K562 (cell line): ENCODE data around the gene CLIP2. TPM values are rescaled to one million over a fixed set of nuclear protein-coding genes. Genes with fewer than 3 reads are reported as not detected.
"Not testable (repeated sequence)": the region's sequence is repeated elsewhere in the genome, so short reads cannot be mapped to it uniquely, and the experiment has no call there.

Experiments
- ATAC-seq: fragments of 200-7000 bp; cut with Tn5 transposase; 3 replicates; pipeline ENCODE4 v1.9.1; 2020; ENCODE audit warnings: moderate library complexity
- BruUV-seq: library from RNA; stranded (reverse); fragments of 400-500 nt; replicated peaks from 2 replicates; lab custom pipeline; 2021; lab: Mats Ljungman, UMichigan
- CTCF ChIA-PET: fragments of 300-600 bp; formaldehyde crosslinking; extraction: SDS; loops from one replicate; lab custom pipeline; 2021; ENCODE audit warnings: low intra/inter-chr PET ratio; lab: Yijun Ruan, JAX
- POLR2A ChIA-PET: fragments of 300-600, 350-650 bp; sonication (Branson Sonifier 250); formaldehyde crosslinking; extraction: SDS; loops from one replicate; lab custom pipeline; 2021; ENCODE audit warnings: antibody characterized with exemption, inconsistent platforms; lab: Yijun Ruan, JAX
- DNase-seq, 4 experiments: peaks; one replicate each; pipeline versions ENCODE4 v3.0.0 to v3.0.0-alpha.2; 2011 to 2018; ENCODE audit warnings: low spot score in 3 of 4, mixed read lengths in 3 of 4; ENCODE audit errors: extremely low read depth in 1 of 4
- FAIRE-seq: peaks from 2 replicates; lab custom pipeline; 2011; peaks lifted over from hg19 to GRCh38; lab: Jason Lieb, UNC
- H2AFZ ChIP-seq: 2 replicates; pipeline ENCODE4 v1.6.0; 2011; ENCODE audit warnings: low read depth, low read length, control low read depth, inconsistent platforms
- H3K27ac ChIP-seq: fragments of 200-600 bp; 3 replicates; pipeline ENCODE4 v1.8.0; 2011; ENCODE audit warnings: low read depth, mild to moderate bottlenecking, control low read depth, inconsistent platforms, low read length, moderate library complexity, mixed read lengths; ENCODE audit errors: extremely low read depth
- H3K27me3 ChIP-seq, 2 experiments: fragments of 300-600 bp in 1 of 2; 2 replicates in 1 of 2; 3 replicates in 1 of 2; pipeline versions ENCODE4 v1.6.0 to v1.8.0; 2011; ENCODE audit warnings: inconsistent platforms in 2 of 2, low read length in 2 of 2, mild to moderate bottlenecking in 1 of 2, mixed read lengths in 1 of 2, moderate library complexity in 1 of 2; ENCODE audit not compliant: control insufficient read depth in 2 of 2, insufficient read depth in 2 of 2
- H3K36me3 ChIP-seq: fragments of 300-600 bp; 3 replicates; pipeline ENCODE4 v1.8.0; 2011; ENCODE audit warnings: mild to moderate bottlenecking, low read length, inconsistent platforms; ENCODE audit not compliant: control insufficient read depth, insufficient read depth
- H3K4me1 ChIP-seq, 2 experiments: fragments of 200-600 bp in 1 of 2; replicated peaks in 1 of 2; 2 replicates in 1 of 2; 3 replicates in 1 of 2; pipeline versions ENCODE4 v1.5.1 to v1.8.0; 2011; ENCODE audit warnings: inconsistent platforms in 2 of 2, low read length in 2 of 2, mild to moderate bottlenecking in 1 of 2, mixed read lengths in 1 of 2, moderate library complexity in 1 of 2; ENCODE audit not compliant: control insufficient read depth in 2 of 2, insufficient read depth in 2 of 2
- H3K4me2 ChIP-seq: 2 replicates; pipeline ENCODE4 v1.6.1; 2011; ENCODE audit warnings: low read length, control low read depth, inconsistent platforms, mixed read lengths; ENCODE audit not compliant: insufficient read depth
- H3K4me3 ChIP-seq: fragments of 200-600 bp; sonication (generic), shearing (Covaris generic); 2 replicates; pipeline ENCODE4 v1.5.1; 2016; ENCODE audit warnings: control low read depth, inconsistent platforms
- H3K79me2 ChIP-seq: fragments of 200-600 bp; 3 replicates; pipeline ENCODE4 v1.8.0; 2011; ENCODE audit warnings: low read length, inconsistent platforms; ENCODE audit not compliant: control insufficient read depth, insufficient read depth
- H3K9ac ChIP-seq, 2 experiments: 2 replicates each; pipeline versions ENCODE4 v1.6.0 to v1.6.1; 2011; ENCODE audit warnings: low read depth in 2 of 2, low read length in 2 of 2, control low read depth in 1 of 2, inconsistent platforms in 1 of 2, mild to moderate bottlenecking in 1 of 2, mixed read lengths in 1 of 2; ENCODE audit not compliant: insufficient read depth in 1 of 2
- H3K9me1 ChIP-seq: one replicate; pipeline ENCODE4 v1.6.0; 2011; ENCODE audit warnings: inconsistent platforms, mild to moderate bottlenecking, low read length, moderate library complexity; ENCODE audit not compliant: control insufficient read depth, insufficient read depth
- H3K9me3 ChIP-seq: replicated peaks from 2 replicates; pipeline ENCODE4 v1.5.1; 2011; ENCODE audit warnings: low read depth, low read length, inconsistent platforms; ENCODE audit not compliant: control insufficient read depth, insufficient read depth
- H4K20me1 ChIP-seq: replicated peaks from 2 replicates; pipeline ENCODE4 v1.6.1; 2011; ENCODE audit warnings: low read length, inconsistent platforms, mixed read lengths; ENCODE audit not compliant: control insufficient read depth, insufficient read depth
- ADNP ChIP-seq: fragments of 200-800 bp; sonication (Bioruptor generic); IDR thresholded peaks from 2 replicates; pipeline ENCODE4 v1.6.1; 2016; ENCODE audit warnings: missing genetic modification characterization, missing compliant biosample characterization
- BCOR ChIP-seq: fragments of 450-650 bp; IDR thresholded peaks from 2 replicates; pipeline ENCODE4 v1.6.1; 2016
- ESRRA ChIP-seq: fragments of 450-650 bp; IDR thresholded peaks from 2 replicates; pipeline ENCODE4 v1.6.1; 2014; ENCODE audit warnings: low read depth, mild to moderate bottlenecking, moderate library complexity, borderline replicate concordance
- IRF2 ChIP-seq: sonication (generic); formaldehyde crosslinking; IDR thresholded peaks from 2 replicates; pipeline ENCODE4 v1.8.1; 2022; ENCODE audit warnings: mild to moderate bottlenecking, missing genetic modification reagents
- RBM25 ChIP-seq: fragments of 200-400 bp; formaldehyde crosslinking; IDR thresholded peaks from 2 replicates; pipeline ENCODE4 v1.6.1; 2018; ENCODE audit warnings: low read length, low read depth, moderate library complexity; ENCODE audit not compliant: severe bottlenecking
- RCOR1 ChIP-seq, 2 experiments: IDR thresholded peaks; 2 replicates each; pipeline ENCODE4 v1.6.1; 2012; ENCODE audit warnings: low read depth in 2 of 2, low read length in 2 of 2, borderline replicate concordance in 1 of 2, improper control_type of control experiment in 1 of 2
- ZBTB7A ChIP-seq: IDR thresholded peaks from 2 replicates; pipeline ENCODE4 v1.6.1; 2011; ENCODE audit warnings: low read depth, mild to moderate bottlenecking, low read length, moderate library complexity, borderline replicate concordance; ENCODE audit not compliant: control insufficient read depth
- ZNF121 ChIP-seq: sonication (generic); formaldehyde crosslinking; conservative IDR thresholded peaks from 2 replicates; pipeline ENCODE4 v1.8.0; 2022; ENCODE audit warnings: missing genetic modification reagents
- ZNF76 ChIP-seq: fragments of 250-450 bp; sonication (Bioruptor Pico); IDR thresholded peaks from 2 replicates; pipeline ENCODE4 v1.4.0; 2020; ENCODE audit warnings: mild to moderate bottlenecking, moderate library complexity, borderline replicate concordance
- WGBS: fragments of 100-300 bp; shearing (Covaris generic); methylation state at CpG from one replicate; pipeline ENCODE4 v1.1.6; 2016; ENCODE audit warnings: low coverage, mixed read lengths; ENCODE audit not compliant: insufficient coverage; ENCODE audit errors: missing lambda C conversion rate; 5-methylcytosine and 5-hydroxymethylcytosine counted together
- in situ Hi-C: fragments of 300-500 bp; cut with MboI; formaldehyde crosslinking; loops from 4 replicates; pipeline ENCODE4 v1.15.0; 2018; ENCODE audit warnings: inconsistent platforms, mixed read lengths
- intact Hi-C: fragments of 100-400 bp; cut with micrococcal nuclease; formaldehyde crosslinking; loops from 2 replicates; pipeline ENCODE4 v1.14.2; 2022
- polyA plus RNA-seq, 8 experiments: library from polyadenylated mRNA; depleted of rRNA in 4 of 8; stranded (reverse) in 5 of 8; unstranded in 3 of 8; fragments of >200 nt; fragmentation: Nextera tagmentation in 2 of 8; fragmentation: Illumina TruSeq in 1 of 8; extraction: Ambion mirVana in 2 of 8; extraction: Trizol in 1 of 8; gene quantifications; 2 replicates each; pipeline versions ENCODE4 v1.2.1 to v1.2.3, GENCODE V29; 2011 to 2014; ENCODE audit warnings: inconsistent platforms in 1 of 8, missing spikeins in 1 of 8
- total RNA-seq, 7 experiments: library from RNA; depleted of rRNA in 6 of 7; stranded (reverse); fragments of >200 nt in 6 of 7; fragmentation: Illumina TruSeq in 2 of 7; extraction: Trizol in 2 of 7; gene quantifications; 2 replicates each; pipeline versions ENCODE4 v1.2.1 to v1.2.3, GENCODE V29; 2011 to 2021; ENCODE audit warnings: low replicate concordance in 1 of 7

CLIP2 gene
- total and polyA plus RNA-seq, 9 of the 15 experiments (the other 6 are each of a cell fraction or from before 2014, with no cell fraction given) = 0.07 to 5.4 (median 2.1) TPM

DNA sequence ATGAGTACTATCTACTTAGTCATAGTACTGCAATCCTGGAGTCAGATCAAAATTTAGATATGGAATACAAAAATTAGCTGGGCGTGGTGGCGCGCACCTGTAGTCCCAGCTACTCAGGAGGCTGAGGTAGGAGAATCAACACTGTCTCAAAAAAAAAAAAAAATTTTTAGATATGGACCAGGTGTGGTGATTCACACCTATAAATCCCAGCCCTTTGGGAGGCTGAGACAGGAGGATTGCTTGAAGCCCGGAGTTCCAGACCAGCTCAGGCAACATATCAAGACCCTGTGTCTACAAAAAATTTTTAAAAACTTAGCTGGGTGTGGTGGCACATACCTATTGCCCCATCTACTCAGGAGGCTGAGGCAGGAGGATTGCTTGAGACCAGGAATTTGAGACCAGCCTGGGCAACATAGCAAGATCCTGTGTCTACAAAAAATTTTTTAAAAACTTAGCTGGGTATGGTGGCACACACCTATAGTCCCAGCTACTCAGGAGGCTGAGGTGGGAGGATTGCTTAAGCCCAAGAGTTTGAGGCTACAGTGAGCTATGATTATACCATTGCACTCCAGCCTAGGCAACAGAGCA, 63.4 kb downstream of the CLIP2 start:
- H3K36me3 ChIP-seq, ATAC-seq, H3K4me1 ChIP-seq, H3K4me3 ChIP-seq, H3K79me2 ChIP-seq, H4K20me1 ChIP-seq, H3K27ac ChIP-seq, H3K9me3 ChIP-seq, H3K27me3 ChIP-seq, CTCF ChIA-PET, H3K4me2 ChIP-seq, H3K9me1 ChIP-seq, BruUV-seq, DNase-seq, FAIRE-seq, H3K9ac ChIP-seq, intact Hi-C loops, H2AFZ ChIP-seq, in situ Hi-C loops: not testable (repeated sequence)
- 15% methylated on average over 4 of the region's 4 CpGs for WGBS
- POLR2A ChIA-PET = interaction anchor here (0.8 kb wide), 1 partner anchor 13 kb away, joined by 3 read pairs; no protein-coding TSS in a partner anchor
- TF ChIP-seq RBM25 (peak; percentile 43), ZNF121 (CRISPR knock-in tag) (peak; percentile 95)

DNA sequence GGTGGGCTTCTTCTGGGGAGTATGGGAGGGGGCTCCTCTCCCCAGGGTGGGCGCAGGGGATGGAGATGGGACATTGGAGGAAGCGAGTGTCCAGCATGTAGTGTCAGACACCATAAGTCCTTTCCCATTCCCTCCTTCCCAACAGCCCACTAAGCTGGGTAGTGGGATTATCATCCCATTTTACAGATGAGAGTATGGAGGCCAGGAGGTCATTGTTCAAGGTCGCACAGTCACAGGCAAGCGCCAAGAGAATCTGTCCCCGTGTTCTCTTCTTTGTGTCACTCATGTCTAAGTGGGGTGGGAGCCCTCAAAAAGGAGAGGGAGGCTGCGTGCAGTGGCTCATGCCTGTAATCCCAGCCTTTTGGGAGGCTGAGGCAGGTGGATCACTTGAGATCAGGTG, 64.8 kb downstream of the CLIP2 start:
- 0 out of 2 replicates have a peak, but pooled peaks have one; percentile 21 for TF ChIP-seq ZBTB7A
- TF ChIP-seq RCOR1 (IDR thresholded peaks at IDR 0.05; ENCODE audit: borderline replicate concordance in 1 of 2, low read depth in 2 of 2, low read length in 2 of 2) = peak in 1 of 2 experiments; percentile 56; a peak in 2 of 4 replicates
- TF ChIP-seq RBM25 = peak; percentile 77
- TF ChIP-seq ZNF76 (CRISPR knock-in tag) = no peak
- no peak for TF ChIP-seq IRF2
- peak; percentile 58; the same call in 1 of the 2 replicates for TF ChIP-seq ADNP
- peak; percentile 99 for TF ChIP-seq ESRRA
- TF ChIP-seq BCOR = peak; percentile 50; the same call in 1 of the 2 replicates
- no peaks in the 10 kb centered on the region for H3K79me2 ChIP-seq
- H3K4me3 ChIP-seq = no peak overlapping the region
- no peak overlapping the region for H3K4me2 ChIP-seq
- 28% methylated on average over 6 of the region's 6 CpGs for WGBS
- intact Hi-C loops (no loop called here), in situ Hi-C loops (no loop called here)
- peaks cover 3% of the 10 kb centered on the region; the same call in 1 of the 2 replicates for H3K9me3 ChIP-seq
- no peak overlapping the region for H3K9ac ChIP-seq
- POLR2A ChIA-PET = no interaction called here
- DNase-seq = no peak
- no peaks in the 10 kb centered on the region for H3K27me3 ChIP-seq
- BruUV-seq = no TSS peak
- H3K4me1 ChIP-seq = peaks cover 0 to 4% of the 10 kb centered on the region in 2 experiments; a peak in 2 of 5 replicates
- H3K36me3 ChIP-seq = no peaks in the 10 kb centered on the region
- H4K20me1 ChIP-seq = no peaks in the 10 kb centered on the region
- ATAC-seq = no peak
- H3K9me1 ChIP-seq = no peaks in the 10 kb centered on the region
- no peak overlapping the region for H2AFZ ChIP-seq
- H3K27ac ChIP-seq = no peak overlapping the region
- CTCF ChIA-PET = no interaction called here
- FAIRE-seq = no peak
